Renal cortical epithelial cell (primary cell): ENCODE results near the gene PUM2. TPM values are rescaled to one million over a fixed set of nuclear protein-coding genes. Genes with fewer than 3 reads are reported as not detected.

Experiments used
- DNase-seq: peaks from one replicate; pipeline ENCODE4 v3.0.0-alpha.2; 2011; ENCODE audit warnings: low read depth
- total RNA-seq: library from RNA; depleted of rRNA; stranded (reverse); fragments of >200 nt; gene quantifications from 2 replicates; pipeline ENCODE4 v1.2.3, GENCODE V29; 2014

Gene PUM2
- total RNA-seq, 1 donor from 2014 or later: 90.6 TPM

- DNase-seq: no peak
Observed at GRCh38 chr2:20199633-20200270, 150.9 kb downstream of the PUM2 start.

GRCh38 chr2:20198796-20199632 is 151.6 kb downstream of the PUM2 start:
- DNase-seq: no peak

Other genes with a start within 250 kb of the PUM2 start
- 132 and 222 TPM in 2 replicates for gene SDC1, start 125.7 kb downstream of the PUM2 start, total RNA-seq
- gene RHOB, start 96.2 kb upstream of the PUM2 start, total RNA-seq: 466 and 1,033 TPM in 2 replicates